Measurements from ENCODE around the gene NKX2-4.

DNA sequence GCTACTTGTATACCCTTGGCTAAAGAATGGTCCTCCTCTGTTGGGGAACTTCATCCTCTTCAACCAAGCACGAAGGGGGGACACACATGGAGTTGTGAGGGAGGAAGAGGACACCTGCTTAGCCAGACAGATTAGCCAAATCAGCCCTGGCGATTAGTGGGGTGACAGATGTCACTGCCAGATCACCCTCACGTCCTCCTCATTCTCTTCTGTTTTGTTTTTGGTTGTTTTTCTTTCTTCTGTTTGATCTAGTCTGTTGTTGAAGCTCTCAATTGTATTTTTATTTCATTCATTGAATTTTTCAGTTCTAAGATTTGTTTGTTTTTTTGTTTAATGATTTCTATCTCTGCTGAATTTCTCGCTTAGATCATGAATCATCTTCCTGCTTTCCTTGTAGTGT, 27.5 kb upstream of the NKX2-4 start:
- no peak for TF ChIP-seq FOXA1 (IDR thresholded peaks at IDR 0.05)
- TF ChIP-seq FOXM1 (IDR thresholded peaks at IDR 0.05; ENCODE audit: borderline replicate concordance), result no peak
- no peak for TF ChIP-seq SUZ12 (IDR thresholded peaks at IDR 0.05)
- TF ChIP-seq, protein P1, sequence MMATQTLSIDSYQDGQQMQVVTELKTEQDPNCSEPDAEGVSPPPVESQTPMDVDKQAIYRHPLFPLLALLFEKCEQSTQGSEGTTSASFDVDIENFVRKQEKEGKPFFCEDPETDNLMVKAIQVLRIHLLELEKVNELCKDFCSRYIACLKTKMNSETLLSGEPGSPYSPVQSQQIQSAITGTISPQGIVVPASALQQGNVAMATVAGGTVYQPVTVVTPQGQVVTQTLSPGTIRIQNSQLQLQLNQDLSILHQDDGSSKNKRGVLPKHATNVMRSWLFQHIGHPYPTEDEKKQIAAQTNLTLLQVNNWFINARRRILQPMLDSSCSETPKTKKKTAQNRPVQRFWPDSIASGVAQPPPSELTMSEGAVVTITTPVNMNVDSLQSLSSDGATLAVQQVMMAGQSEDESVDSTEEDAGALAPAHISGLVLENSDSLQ (IDR thresholded peaks at IDR 0.05), result no peak
- TF ChIP-seq TARDBP (IDR thresholded peaks at IDR 0.05), result no peak
- no peak for TF ChIP-seq LEF1 (IDR thresholded peaks at IDR 0.05; ENCODE audit: borderline replicate concordance)
